NCI-H460 (cell line): ENCODE results near the gene GSKIP. TPM values are rescaled to one million over a fixed set of nuclear protein-coding genes. Genes with fewer than 3 reads are reported as not detected.
"Not testable (repeated sequence)": the region's sequence is repeated elsewhere in the genome, so short reads cannot be mapped to it uniquely, and the experiment has no call there.

Source experiments
- DNase-seq: peaks from one replicate; pipeline ENCODE4 v3.0.0-alpha.2; 2016; ENCODE audit warnings: low read depth; ENCODE audit errors: extremely low read depth
- polyA plus RNA-seq: library from polyadenylated mRNA; depleted of rRNA; stranded (reverse); fragments of >200 nt; gene quantifications from 2 replicates; pipeline ENCODE4 v1.2.3, GENCODE V29; 2014; cell fraction: nucleus; rRNA removed
- total RNA-seq: library from RNA; depleted of rRNA; stranded (reverse); fragments of >200 nt; shearing (Covaris generic); gene quantifications from 2 replicates; pipeline ENCODE4 v1.2.3, GENCODE V29; 2014; rRNA removed

GSKIP gene, protein sequence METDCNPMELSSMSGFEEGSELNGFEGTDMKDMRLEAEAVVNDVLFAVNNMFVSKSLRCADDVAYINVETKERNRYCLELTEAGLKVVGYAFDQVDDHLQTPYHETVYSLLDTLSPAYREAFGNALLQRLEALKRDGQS
- 38.6 and 44.0 TPM in 2 replicates for total RNA-seq
- polyA plus RNA-seq, result 25.1 and 31.9 TPM in 2 replicates

GRCh38 chr14:96362965-96363750, at the start of gene GSKIP, which contains the start of gene ATG2B:
TSS of gene GSKIP (plus strand) at chr14:96363526. CDS start at chr14:96382248, 18,722 bp downstream.
TSS of gene ATG2B (minus strand) at chr14:96363341. CDS start at chr14:96362976, 365 bp downstream.
- peak; percentile 91 for DNase-seq

DNA sequence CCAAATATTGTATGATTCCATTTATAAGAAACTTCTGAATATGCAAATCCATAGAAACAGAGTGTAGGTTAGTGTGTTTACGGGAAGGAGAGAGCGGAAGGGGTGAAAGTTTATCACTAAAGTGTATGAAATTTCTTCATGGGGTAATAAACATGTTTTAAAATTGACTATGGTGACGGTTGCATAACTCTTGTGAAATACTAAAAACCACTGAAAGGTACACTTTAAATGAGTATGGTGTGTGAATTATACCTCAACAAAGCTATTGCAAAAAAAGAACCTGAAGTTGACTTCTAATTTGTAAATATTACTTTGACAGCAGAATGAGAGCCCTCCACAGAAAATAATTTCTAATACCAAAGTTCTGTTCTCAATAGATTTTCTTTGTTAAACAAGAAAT, 47.2 kb upstream of the GSKIP start:
- no peak for DNase-seq

DNA sequence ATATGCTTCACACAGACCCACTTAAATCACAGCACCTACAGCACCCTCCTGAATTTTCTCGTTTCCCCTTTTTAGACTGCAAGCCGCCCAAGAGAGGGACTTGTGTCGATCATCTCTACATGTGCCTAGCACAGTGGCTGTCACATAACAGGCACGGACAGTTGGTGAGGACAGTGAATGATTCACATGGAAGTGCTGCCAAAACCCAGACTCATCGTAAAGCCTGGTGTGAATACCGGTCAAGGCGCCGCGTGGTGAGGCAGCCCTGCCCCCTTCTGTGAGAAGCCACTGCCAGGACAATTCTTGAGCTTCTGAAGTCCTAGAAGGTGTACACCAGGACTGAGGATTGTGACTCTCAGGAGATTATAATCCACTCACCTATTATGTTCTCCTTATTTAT, 44.5 kb upstream of the GSKIP start:
- DNase-seq, result no peak

DNA sequence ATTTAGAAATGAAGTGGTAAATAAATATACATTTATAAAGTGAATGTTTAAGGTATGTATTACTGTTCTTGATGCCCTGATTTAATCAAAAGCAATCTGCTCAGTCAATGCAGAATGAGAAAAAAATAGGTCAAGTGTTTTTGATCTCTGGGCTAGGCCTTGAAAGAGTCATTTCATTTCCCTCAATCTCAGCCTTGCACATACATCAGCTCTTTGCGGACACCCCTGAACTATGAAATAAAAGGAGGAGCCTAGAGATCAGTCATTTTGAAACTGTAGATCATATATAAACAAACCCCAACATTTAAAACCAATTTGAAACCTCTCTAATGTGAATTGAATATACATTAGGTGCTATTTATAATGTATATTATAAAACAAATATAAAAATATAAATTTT, 42.7 kb upstream of the GSKIP start:
- no peak for DNase-seq

DNA sequence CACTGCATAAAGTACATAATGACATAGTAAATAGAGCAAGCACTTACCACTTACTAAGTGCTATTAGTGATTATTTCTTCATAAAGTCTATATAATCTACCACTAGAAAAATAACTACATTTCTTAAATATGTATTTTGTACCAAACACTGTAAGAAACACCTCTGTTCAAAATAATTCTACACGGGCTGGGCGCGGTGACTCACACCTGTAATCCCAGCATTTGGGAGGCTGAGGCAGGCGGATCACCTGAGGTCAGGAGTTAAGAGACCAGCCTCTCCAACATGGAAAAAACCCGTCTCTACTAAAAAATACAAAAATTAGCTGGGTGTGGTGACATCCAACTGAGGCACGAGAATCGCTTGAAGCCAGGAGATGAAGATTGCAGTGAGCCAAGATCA, 39.1 kb upstream of the GSKIP start:
- DNase-seq, result no peak

GRCh38 chr14:96338551-96338950, 24.8 kb upstream of the GSKIP start:
- no peak for DNase-seq

GRCh38 chr14:96341323-96341722, 22.0 kb upstream of the GSKIP start:
- DNase-seq, result no peak

DNA sequence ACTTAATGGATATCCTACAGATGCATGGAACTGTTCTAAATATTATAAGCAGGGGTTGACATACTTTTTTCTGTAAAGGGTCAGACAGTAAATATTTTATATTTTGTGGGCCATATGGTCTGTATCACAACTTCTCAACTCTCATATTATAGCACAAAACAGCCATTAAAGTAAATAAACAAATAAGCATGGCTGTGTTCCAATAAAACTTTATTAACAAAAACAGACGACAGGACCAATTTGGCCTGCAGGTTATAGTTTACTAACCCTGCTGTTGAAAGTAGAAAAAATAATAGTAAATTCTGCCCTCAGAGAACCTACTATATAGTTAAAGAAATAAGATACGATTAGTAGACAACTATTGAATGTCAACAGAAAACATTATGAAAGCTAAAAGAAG, 17.7 kb upstream of the GSKIP start:
- no peak for DNase-seq

DNA sequence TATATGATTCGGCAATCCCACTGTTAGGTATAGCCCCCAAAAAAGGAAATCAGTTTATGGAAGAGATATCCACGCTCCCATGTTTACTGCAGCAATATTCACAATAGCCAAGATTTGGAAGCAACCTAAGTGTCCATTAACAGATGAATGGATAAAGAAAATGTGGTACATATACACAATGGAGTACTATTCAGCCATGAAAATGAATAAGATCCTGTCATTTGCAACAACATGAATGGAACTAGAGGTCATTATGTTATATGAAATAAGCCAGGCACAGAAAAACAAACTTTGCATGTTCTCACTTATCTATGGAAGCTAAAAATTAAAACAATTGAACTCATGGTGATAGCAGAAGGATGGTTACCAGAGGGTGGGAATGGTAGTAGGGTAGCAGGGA, 15.4 kb upstream of the GSKIP start:
- DNase-seq, result not testable (repeated sequence)

DNA sequence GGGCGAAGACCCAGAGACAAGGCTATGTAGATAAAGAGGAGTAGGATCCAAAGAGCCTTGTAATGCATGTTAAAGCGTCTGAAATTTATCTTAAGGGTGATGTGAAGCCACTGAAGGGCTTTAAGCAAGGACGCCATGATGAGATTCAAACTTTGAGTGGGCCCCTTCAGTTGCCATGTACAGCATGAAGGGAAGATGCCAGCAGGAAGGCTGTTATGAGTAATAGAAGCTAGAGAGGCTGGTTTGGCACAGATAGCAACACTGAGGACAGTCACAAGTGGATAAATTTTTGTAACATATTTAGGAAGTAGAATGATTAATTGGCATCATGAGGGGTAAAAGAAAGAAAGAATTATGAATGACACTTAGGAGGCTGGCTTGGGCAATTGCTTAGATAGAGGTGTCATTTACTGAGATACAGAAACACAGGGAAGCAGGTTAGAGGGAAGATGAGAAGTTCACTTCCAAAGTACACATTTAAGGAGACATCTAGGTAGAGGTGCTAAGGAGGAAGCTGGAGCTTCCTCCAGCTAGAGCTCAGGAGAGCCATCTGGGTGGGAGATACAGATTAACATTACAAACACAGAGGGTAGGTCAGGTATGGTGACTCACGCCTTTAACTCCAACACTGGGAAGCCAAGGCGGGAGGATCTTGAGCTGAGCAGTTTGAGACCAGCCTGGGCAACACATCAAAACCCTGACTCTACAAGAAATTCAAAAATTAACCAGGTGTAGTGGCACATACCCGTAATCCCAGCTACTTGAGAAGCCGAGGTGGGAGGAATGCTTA, 13.8 kb upstream of the GSKIP start:
- DNase-seq, result no peak

GRCh38 chr14:96351986-96352385, 11.3 kb upstream of the GSKIP start:
- no peak for DNase-seq

GRCh38 chr14:96352708-96353107, 10.6 kb upstream of the GSKIP start:
- DNase-seq, result no peak

- no peak for DNase-seq
Measured at GRCh38 chr14:96354246-96354645, 9.1 kb upstream of the GSKIP start.

GRCh38 chr14:96357216-96357615, 6.1 kb upstream of the GSKIP start:
- no peak for DNase-seq

GRCh38 chr14:96359959-96360358, 3.4 kb upstream of the GSKIP start:
- DNase-seq, result no peak

- DNase-seq, result peak; percentile 35
Measured at GRCh38 chr14:96362071-96362964, 1.0 kb upstream of the GSKIP start.

- DNase-seq, result no peak
Measured at GRCh38 chr14:96363751-96364336, 518 bp downstream of the GSKIP start.

GRCh38 chr14:96364962-96365361, 1.6 kb downstream of the GSKIP start:
- no peak for DNase-seq

DNA sequence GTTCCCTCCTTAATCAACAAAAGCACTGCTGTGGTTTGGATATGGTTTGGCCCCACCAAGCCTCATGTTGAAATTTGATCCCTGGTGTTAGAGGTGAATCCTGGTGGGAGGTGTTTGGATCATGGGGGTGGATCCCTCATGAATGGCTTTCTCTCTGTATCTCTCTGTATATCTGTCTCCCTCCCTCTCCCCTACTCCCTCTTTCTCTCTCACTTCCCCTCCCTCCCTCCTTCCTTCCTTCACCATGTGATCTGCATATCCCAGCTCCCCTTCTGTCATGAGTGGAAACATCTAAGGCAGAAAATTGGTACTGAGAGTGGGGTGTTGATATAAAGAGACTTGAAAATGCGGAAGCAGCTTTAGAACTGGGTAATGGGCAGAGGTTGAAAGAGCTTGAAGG, 5.2 kb downstream of the GSKIP start:
- no peak for DNase-seq

GRCh38 chr14:96370528-96370927, 7.2 kb downstream of the GSKIP start:
- no peak for DNase-seq
